Astrocyte (in vitro differentiated cells and primary cell): ENCODE results near the gene MED1. TPM values are rescaled to one million over a fixed set of nuclear protein-coding genes. Genes with fewer than 3 reads are reported as not detected.

Source experiments
- DNase-seq: peaks from one replicate; pipeline ENCODE4 v3.0.0-alpha.2; 2010; ENCODE audit warnings: low read depth
- FAIRE-seq: peaks from 2 replicates; lab custom pipeline; 2011; peaks lifted over from hg19 to GRCh38; lab: Jason Lieb, UNC
- H2AFZ ChIP-seq: 2 replicates; pipeline ENCODE4 v1.6.0; 2012; ENCODE audit warnings: low read depth, low read length, inconsistent platforms
- H3K27ac ChIP-seq: 2 replicates; pipeline ENCODE4 v1.5.1; 2011; ENCODE audit warnings: low read depth, low read length, inconsistent platforms
- H3K27me3 ChIP-seq: 2 replicates; pipeline ENCODE4 v1.6.0; 2011; ENCODE audit warnings: low read length, inconsistent platforms; ENCODE audit not compliant: insufficient read depth
- H3K36me3 ChIP-seq: 2 replicates; pipeline ENCODE4 v1.5.1; 2011; ENCODE audit warnings: low read length, inconsistent platforms; ENCODE audit not compliant: insufficient read depth
- H3K4me1 ChIP-seq: 2 replicates; pipeline ENCODE4 v1.5.1; 2011; ENCODE audit warnings: low read length, inconsistent platforms; ENCODE audit not compliant: insufficient read depth
- H3K4me2 ChIP-seq: 2 replicates; pipeline ENCODE4 v1.6.0; 2012; ENCODE audit warnings: low read length, inconsistent platforms
- H3K4me3 ChIP-seq: 2 replicates; pipeline ENCODE4 v1.5.1; 2011; ENCODE audit warnings: low read depth, mild to moderate bottlenecking, low read length, inconsistent platforms; ENCODE audit not compliant: insufficient read depth
- H3K79me2 ChIP-seq: 2 replicates; pipeline ENCODE4 v1.6.0; 2012; ENCODE audit warnings: mild to moderate bottlenecking, low read length, inconsistent platforms; ENCODE audit not compliant: insufficient read depth
- H3K9ac ChIP-seq: 2 replicates; pipeline ENCODE4 v1.6.0; 2012; ENCODE audit warnings: mild to moderate bottlenecking, low read length, inconsistent platforms
- H3K9me3 ChIP-seq: 2 replicates; pipeline ENCODE4 v1.5.1; 2012; ENCODE audit warnings: low read depth, mild to moderate bottlenecking, low read length, inconsistent platforms; ENCODE audit not compliant: insufficient read depth
- H4K20me1 ChIP-seq: 2 replicates; pipeline ENCODE4 v1.6.0; 2012; ENCODE audit warnings: low read length, inconsistent platforms; ENCODE audit not compliant: insufficient read depth
- H3K27ac Mint-ChIP-seq: one replicate; pipeline ENCODE4 v1.8.0; 2021; ENCODE audit warnings: mild to moderate bottlenecking, mixed read lengths; ENCODE audit not compliant: unreplicated experiment
- H3K27me3 Mint-ChIP-seq: one replicate; pipeline ENCODE4 v1.8.0; 2021; ENCODE audit warnings: low read depth, mixed read lengths; ENCODE audit not compliant: unreplicated experiment
- H3K36me3 Mint-ChIP-seq: one replicate; pipeline ENCODE4 v1.8.0; 2021; ENCODE audit warnings: low read depth, mixed read lengths; ENCODE audit not compliant: unreplicated experiment
- H3K4me1 Mint-ChIP-seq: one replicate; pipeline ENCODE4 v1.8.0; 2021; ENCODE audit warnings: low read depth, mixed read lengths; ENCODE audit not compliant: unreplicated experiment
- H3K4me3 Mint-ChIP-seq: one replicate; pipeline ENCODE4 v1.8.0; 2021; ENCODE audit warnings: mild to moderate bottlenecking, moderate library complexity, mixed read lengths; ENCODE audit not compliant: unreplicated experiment
- H3K9me3 Mint-ChIP-seq: one replicate; pipeline ENCODE4 v1.8.0; 2021; ENCODE audit warnings: mild to moderate bottlenecking, mixed read lengths; ENCODE audit not compliant: unreplicated experiment
- EZH2 ChIP-seq: IDR thresholded peaks from 2 replicates; pipeline ENCODE4 v1.6.1; 2012; ENCODE audit warnings: mild to moderate bottlenecking, low read length, inconsistent platforms; ENCODE audit not compliant: insufficient read depth
- total RNA-seq: library from RNA; stranded (reverse); gene quantifications from 2 replicates; pipeline ENCODE4 v1.2.1, GENCODE V29; 2021
- TF ChIP-seq, protein P1 (sequence below): IDR thresholded peaks from 2 replicates; pipeline ENCODE4 v1.5.1; 2011; ENCODE audit warnings: low read depth, mild to moderate bottlenecking, inconsistent platforms, low read length, moderate library complexity; ENCODE audit not compliant: insufficient read depth

The MED1 gene
- total RNA-seq, 1 donor from 2014 or later = 46.6 TPM

DNA sequence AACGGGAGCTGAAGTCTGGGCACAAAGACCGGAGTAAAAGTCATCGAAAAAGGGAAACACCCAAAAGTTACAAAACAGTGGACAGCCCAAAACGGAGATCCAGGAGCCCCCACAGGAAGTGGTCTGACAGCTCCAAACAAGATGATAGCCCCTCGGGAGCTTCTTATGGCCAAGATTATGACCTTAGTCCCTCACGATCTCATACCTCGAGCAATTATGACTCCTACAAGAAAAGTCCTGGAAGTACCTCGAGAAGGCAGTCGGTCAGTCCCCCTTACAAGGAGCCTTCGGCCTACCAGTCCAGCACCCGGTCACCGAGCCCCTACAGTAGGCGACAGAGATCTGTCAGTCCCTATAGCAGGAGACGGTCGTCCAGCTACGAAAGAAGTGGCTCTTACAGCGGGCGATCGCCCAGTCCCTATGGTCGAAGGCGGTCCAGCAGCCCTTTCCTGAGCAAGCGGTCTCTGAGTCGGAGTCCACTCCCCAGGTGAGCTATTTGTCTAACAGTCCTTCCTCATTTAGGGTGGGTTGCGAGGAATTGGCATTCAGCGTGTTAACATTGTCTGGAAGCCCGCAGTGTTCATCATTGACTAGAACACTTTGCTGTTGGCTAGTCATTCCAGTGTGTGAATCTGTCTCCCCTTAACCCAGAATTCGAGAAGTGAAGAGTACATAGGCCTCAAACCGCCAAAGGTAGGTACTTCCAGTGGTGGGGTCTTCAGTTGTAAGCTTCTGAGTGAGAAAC is 11.7 kb upstream of the MED1 start:
- H3K36me3 ChIP-seq = no peaks in the 10 kb centered on the region
- H3K79me2 ChIP-seq = peaks cover 65% of the 10 kb centered on the region
- no peaks in the 10 kb centered on the region for H3K27me3 ChIP-seq
- no peaks in the 10 kb centered on the region for H3K9me3 Mint-ChIP-seq
- H3K4me2 ChIP-seq = peak overlapping the region; percentile 94
- H3K4me1 Mint-ChIP-seq = peaks cover 3% of the 10 kb centered on the region
- H3K27ac Mint-ChIP-seq = peak overlapping the region; percentile 82
- H2AFZ ChIP-seq = no peak overlapping the region
- peak overlapping the region; percentile 96 for H3K9ac ChIP-seq
- H3K4me3 Mint-ChIP-seq = peak overlapping the region; percentile 96
- peaks cover 10% of the 10 kb centered on the region for H3K4me1 ChIP-seq
- H3K9me3 ChIP-seq = no peaks in the 10 kb centered on the region
- no peak for FAIRE-seq
- peak; percentile 2 for DNase-seq
- H3K4me3 ChIP-seq = peak overlapping the region; percentile 91
- TF ChIP-seq EZH2 = no peak
- TF ChIP-seq, protein P1, sequence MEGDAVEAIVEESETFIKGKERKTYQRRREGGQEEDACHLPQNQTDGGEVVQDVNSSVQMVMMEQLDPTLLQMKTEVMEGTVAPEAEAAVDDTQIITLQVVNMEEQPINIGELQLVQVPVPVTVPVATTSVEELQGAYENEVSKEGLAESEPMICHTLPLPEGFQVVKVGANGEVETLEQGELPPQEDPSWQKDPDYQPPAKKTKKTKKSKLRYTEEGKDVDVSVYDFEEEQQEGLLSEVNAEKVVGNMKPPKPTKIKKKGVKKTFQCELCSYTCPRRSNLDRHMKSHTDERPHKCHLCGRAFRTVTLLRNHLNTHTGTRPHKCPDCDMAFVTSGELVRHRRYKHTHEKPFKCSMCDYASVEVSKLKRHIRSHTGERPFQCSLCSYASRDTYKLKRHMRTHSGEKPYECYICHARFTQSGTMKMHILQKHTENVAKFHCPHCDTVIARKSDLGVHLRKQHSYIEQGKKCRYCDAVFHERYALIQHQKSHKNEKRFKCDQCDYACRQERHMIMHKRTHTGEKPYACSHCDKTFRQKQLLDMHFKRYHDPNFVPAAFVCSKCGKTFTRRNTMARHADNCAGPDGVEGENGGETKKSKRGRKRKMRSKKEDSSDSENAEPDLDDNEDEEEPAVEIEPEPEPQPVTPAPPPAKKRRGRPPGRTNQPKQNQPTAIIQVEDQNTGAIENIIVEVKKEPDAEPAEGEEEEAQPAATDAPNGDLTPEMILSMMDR = no peak
- peaks cover 3% of the 10 kb centered on the region for H3K36me3 Mint-ChIP-seq
- no peaks in the 10 kb centered on the region for H3K27me3 Mint-ChIP-seq
- peaks cover 52% of the 10 kb centered on the region for H4K20me1 ChIP-seq
- peak overlapping the region; percentile 96 for H3K27ac ChIP-seq

DNA sequence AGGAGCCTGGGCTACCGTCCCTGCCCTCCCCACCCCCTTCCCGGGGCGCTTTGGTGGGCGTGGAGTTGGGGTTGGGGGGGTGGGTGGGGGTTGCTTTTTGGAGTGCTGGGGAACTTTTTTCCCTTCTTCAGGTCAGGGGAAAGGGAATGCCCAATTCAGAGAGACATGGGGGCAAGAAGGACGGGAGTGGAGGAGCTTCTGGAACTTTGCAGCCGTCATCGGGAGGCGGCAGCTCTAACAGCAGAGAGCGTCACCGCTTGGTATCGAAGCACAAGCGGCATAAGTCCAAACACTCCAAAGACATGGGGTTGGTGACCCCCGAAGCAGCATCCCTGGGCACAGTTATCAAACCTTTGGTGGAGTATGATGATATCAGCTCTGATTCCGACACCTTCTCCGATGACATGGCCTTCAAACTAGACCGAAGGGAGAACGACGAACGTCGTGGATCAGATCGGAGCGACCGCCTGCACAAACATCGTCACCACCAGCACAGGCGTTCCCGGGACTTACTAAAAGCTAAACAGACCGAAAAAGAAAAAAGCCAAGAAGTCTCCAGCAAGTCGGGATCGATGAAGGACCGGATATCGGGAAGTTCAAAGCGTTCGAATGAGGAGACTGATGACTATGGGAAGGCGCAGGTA is 11.0 kb upstream of the MED1 start:
- no peaks in the 10 kb centered on the region for H3K27me3 Mint-ChIP-seq
- FAIRE-seq (no peak), DNase-seq (peak; percentile 35)
- peaks cover 3% of the 10 kb centered on the region for H3K36me3 Mint-ChIP-seq
- H4K20me1 ChIP-seq = peaks cover 45% of the 10 kb centered on the region
- H3K27me3 ChIP-seq = no peaks in the 10 kb centered on the region
- H3K27ac ChIP-seq = peak overlapping the region; percentile 96
- H3K9me3 Mint-ChIP-seq = no peaks in the 10 kb centered on the region
- H3K4me3 Mint-ChIP-seq = peak overlapping the region; percentile 96
- H3K9ac ChIP-seq = peak overlapping the region; percentile 96
- TF ChIP-seq, protein P1 = no peak
- no peak for TF ChIP-seq EZH2
- peak overlapping the region; percentile 53 for H2AFZ ChIP-seq
- peak overlapping the region; percentile 94 for H3K4me2 ChIP-seq
- H3K9me3 ChIP-seq = no peaks in the 10 kb centered on the region
- peaks cover 10% of the 10 kb centered on the region for H3K4me1 ChIP-seq
- H3K4me3 ChIP-seq = peak overlapping the region; percentile 91
- H3K27ac Mint-ChIP-seq = peak overlapping the region; percentile 82
- H3K79me2 ChIP-seq = peaks cover 58% of the 10 kb centered on the region
- H3K4me1 Mint-ChIP-seq = no peaks in the 10 kb centered on the region
- H3K36me3 ChIP-seq = no peaks in the 10 kb centered on the region
